GM18907 (cell line): ENCODE results near the gene EXOC2.

Experiments
- ATAC-seq: cut with Tn5 transposase; IDR thresholded peaks from one replicate; pipeline ENCODE4 v1.9.1; 2021; ENCODE audit warnings: mild to moderate bottlenecking, moderate library complexity; ENCODE audit not compliant: unreplicated experiment

EXOC2 gene

GRCh38 chr6:692858-693722 is at the start of gene EXOC2:
TSS of gene EXOC2 (minus strand) at chr6:693139. CDS start at chr6:637818, 55,321 bp downstream.
- peak; percentile 91 for ATAC-seq

- no peak for ATAC-seq
Measured at GRCh38 chr6:741410-742339, 48.7 kb upstream of the EXOC2 start.

GRCh38 chr6:736657-737446 is 43.9 kb upstream of the EXOC2 start:
- no peak for ATAC-seq

- ATAC-seq, result no peak
Measured at GRCh38 chr6:733431-734219, 40.7 kb upstream of the EXOC2 start.

- ATAC-seq, result no peak
Measured at GRCh38 chr6:731924-732323, 39.0 kb upstream of the EXOC2 start.

- no peak for ATAC-seq
Measured at GRCh38 chr6:729606-730320, 36.8 kb upstream of the EXOC2 start.

- ATAC-seq, result no peak
Measured at GRCh38 chr6:727856-728255, 34.9 kb upstream of the EXOC2 start.

- ATAC-seq, result no peak
Measured at GRCh38 chr6:723540-723939, 30.6 kb upstream of the EXOC2 start.

- ATAC-seq, result no peak
Measured at GRCh38 chr6:722608-723007, 29.7 kb upstream of the EXOC2 start.

- no peak for ATAC-seq
Measured at GRCh38 chr6:722077-722524, 29.2 kb upstream of the EXOC2 start.

GRCh38 chr6:718345-718744 is 25.4 kb upstream of the EXOC2 start:
- no peak for ATAC-seq

- ATAC-seq, result no peak
Measured at GRCh38 chr6:717135-717534, 24.2 kb upstream of the EXOC2 start.

- no peak for ATAC-seq
Measured at GRCh38 chr6:715709-716491, 23.0 kb upstream of the EXOC2 start.

GRCh38 chr6:714100-714499 is 21.2 kb upstream of the EXOC2 start:
- ATAC-seq, result no peak

GRCh38 chr6:713351-713750 is 20.4 kb upstream of the EXOC2 start:
- no peak for ATAC-seq

- ATAC-seq, result no peak
Measured at GRCh38 chr6:712805-713204, 19.9 kb upstream of the EXOC2 start.

GRCh38 chr6:711925-712324 is 19.0 kb upstream of the EXOC2 start:
- no peak for ATAC-seq
